Calu3 (cell line): ENCODE results near the gene KDM8. TPM values are rescaled to one million over a fixed set of nuclear protein-coding genes. Genes with fewer than 3 reads are reported as not detected.

ENCODE experiments used
- BruUV-seq: library from RNA; stranded (reverse); fragments of 400-500 nt; replicated peaks from 2 replicates; lab custom pipeline; 2021; lab: Mats Ljungman, UMichigan
- CTCF ChIA-PET: fragments of 300-600 bp; sonication (Branson Sonifier 250); formaldehyde crosslinking; loops from one replicate; lab custom pipeline; 2022; ENCODE audit warnings: antibody characterized with exemption; lab: Charles Lee
- DNase-seq: peaks from one replicate; pipeline ENCODE4 v3.0.0; 2022
- H3K27ac Mint-ChIP-seq: one replicate; pipeline ENCODE4 v1.8.0; 2022; ENCODE audit warnings: mixed read lengths; ENCODE audit not compliant: unreplicated experiment
- H3K27me3 Mint-ChIP-seq: one replicate; pipeline ENCODE4 v1.8.0; 2022; ENCODE audit warnings: mixed read lengths; ENCODE audit not compliant: unreplicated experiment
- H3K36me3 Mint-ChIP-seq: one replicate; pipeline ENCODE4 v1.8.0; 2022; ENCODE audit warnings: mild to moderate bottlenecking, moderate library complexity, mixed read lengths; ENCODE audit not compliant: insufficient read depth, unreplicated experiment
- H3K4me1 Mint-ChIP-seq: one replicate; pipeline ENCODE4 v1.8.0; 2022; ENCODE audit warnings: mild to moderate bottlenecking, low read depth, mixed read lengths; ENCODE audit not compliant: unreplicated experiment
- H3K4me3 Mint-ChIP-seq: one replicate; pipeline ENCODE4 v1.8.0; 2022; ENCODE audit warnings: mild to moderate bottlenecking, low read depth, moderate library complexity, mixed read lengths; ENCODE audit not compliant: unreplicated experiment
- H3K9me3 Mint-ChIP-seq: one replicate; pipeline ENCODE4 v1.8.0; 2022; ENCODE audit warnings: low read depth, mixed read lengths; ENCODE audit not compliant: unreplicated experiment
- intact Hi-C: fragments of 100-400 bp; cut with micrococcal nuclease; formaldehyde crosslinking; loops from one replicate; pipeline ENCODE4 v1.10.0; 2022; ENCODE audit not compliant: unreplicated experiment
- total RNA-seq: library from RNA; stranded (reverse); gene quantifications from 2 replicates; pipeline ENCODE4 v1.2.3, GENCODE V29; 2022
- TF ChIP-seq, protein P1 (sequence below): fragments of 200-600 bp; IDR thresholded peaks from one replicate; pipeline ENCODE4 v1.8.0; 2022; ENCODE audit warnings: antibody characterized with exemption; ENCODE audit not compliant: unreplicated experiment

The KDM8 gene
- total RNA-seq, 1 experiment from 2014 or later = 8.4 TPM

GRCh38 chr16:27238591-27238990, 35.3 kb downstream of the KDM8 start:
- DNase-seq = no peak
- TF ChIP-seq, protein P1, sequence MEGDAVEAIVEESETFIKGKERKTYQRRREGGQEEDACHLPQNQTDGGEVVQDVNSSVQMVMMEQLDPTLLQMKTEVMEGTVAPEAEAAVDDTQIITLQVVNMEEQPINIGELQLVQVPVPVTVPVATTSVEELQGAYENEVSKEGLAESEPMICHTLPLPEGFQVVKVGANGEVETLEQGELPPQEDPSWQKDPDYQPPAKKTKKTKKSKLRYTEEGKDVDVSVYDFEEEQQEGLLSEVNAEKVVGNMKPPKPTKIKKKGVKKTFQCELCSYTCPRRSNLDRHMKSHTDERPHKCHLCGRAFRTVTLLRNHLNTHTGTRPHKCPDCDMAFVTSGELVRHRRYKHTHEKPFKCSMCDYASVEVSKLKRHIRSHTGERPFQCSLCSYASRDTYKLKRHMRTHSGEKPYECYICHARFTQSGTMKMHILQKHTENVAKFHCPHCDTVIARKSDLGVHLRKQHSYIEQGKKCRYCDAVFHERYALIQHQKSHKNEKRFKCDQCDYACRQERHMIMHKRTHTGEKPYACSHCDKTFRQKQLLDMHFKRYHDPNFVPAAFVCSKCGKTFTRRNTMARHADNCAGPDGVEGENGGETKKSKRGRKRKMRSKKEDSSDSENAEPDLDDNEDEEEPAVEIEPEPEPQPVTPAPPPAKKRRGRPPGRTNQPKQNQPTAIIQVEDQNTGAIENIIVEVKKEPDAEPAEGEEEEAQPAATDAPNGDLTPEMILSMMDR = no peak
- BruUV-seq = no TSS peak
- intact Hi-C loops = loop anchor here (10.0 kb wide), 1 partner anchor 216 kb away; no protein-coding TSS in a partner anchor
- H3K4me1 Mint-ChIP-seq = peaks cover 33% of the 10 kb centered on the region
- H3K27ac Mint-ChIP-seq = no peak overlapping the region
- peaks cover 20% of the 10 kb centered on the region for H3K36me3 Mint-ChIP-seq
- H3K4me3 Mint-ChIP-seq = no peak overlapping the region
- H3K9me3 Mint-ChIP-seq = no peaks in the 10 kb centered on the region
- H3K27me3 Mint-ChIP-seq = no peaks in the 10 kb centered on the region
- CTCF ChIA-PET = interaction anchor here (0.6 to 0.7 kb wide), 2 partner anchors 605 to 1053 kb away, joined by 3 read pairs; no protein-coding TSS in a partner anchor

- Mint-ChIP-seq H3K27ac (no peak overlapping the region), H3K27me3 (no peaks in the 10 kb centered on the region), H3K4me1 (peaks cover 36% of the 10 kb centered on the region), H3K36me3 (peaks cover 20% of the 10 kb centered on the region), H3K9me3 (no peaks in the 10 kb centered on the region), H3K4me3 (no peak overlapping the region)
- TF ChIP-seq, protein P1 = no peak
- BruUV-seq = no TSS peak
- intact Hi-C loops = loop anchor here (10.0 kb wide), 1 partner anchor 216 kb away; no protein-coding TSS in a partner anchor
- no peak for DNase-seq
- CTCF ChIA-PET = interaction anchor here (0.6 to 0.7 kb wide), 2 partner anchors 605 to 1054 kb away, joined by 3 read pairs; no protein-coding TSS in a partner anchor
Measured at GRCh38 chr16:27239026-27239425, 35.7 kb downstream of the KDM8 start.

DNA sequence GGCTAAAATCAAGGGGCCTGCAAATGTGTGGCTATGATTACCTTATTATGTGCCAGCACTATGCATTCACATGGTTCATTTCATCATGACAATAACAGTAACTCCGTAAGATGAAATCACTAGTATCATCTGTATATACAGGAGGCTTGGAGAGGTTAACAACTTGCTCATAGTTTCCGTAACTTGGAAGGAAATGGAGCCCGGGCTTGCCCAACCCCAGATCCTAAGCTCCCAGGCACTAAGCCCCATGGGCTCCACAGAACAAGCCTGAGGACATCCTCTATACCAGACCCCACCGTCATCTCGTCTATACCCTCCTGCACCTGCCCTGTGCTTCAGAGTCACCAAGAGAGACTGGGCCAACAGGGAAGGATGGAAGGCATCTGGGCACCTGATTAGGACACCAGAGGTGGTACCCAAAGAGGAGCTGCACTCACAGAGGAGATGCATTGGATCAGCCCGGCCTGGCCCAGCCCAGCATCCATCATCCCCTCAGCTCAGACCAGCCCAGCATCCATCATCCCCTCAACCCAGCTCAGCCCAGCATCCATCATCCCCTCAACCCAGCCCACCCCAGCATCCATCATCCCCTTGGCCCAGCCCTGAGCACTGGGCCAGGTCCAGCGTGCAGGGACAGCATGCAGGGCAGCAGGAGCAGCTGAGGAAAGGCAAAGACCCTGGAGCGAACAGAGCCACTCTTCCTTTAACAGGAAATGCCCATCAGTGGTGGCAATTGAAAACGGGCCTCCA, 36.8 kb downstream of the KDM8 start:
- Mint-ChIP-seq H3K9me3 (no peaks in the 10 kb centered on the region), H3K27me3 (no peaks in the 10 kb centered on the region), H3K27ac (no peak overlapping the region), H3K36me3 (peaks cover 16% of the 10 kb centered on the region), H3K4me3 (no peak overlapping the region), H3K4me1 (peaks cover 31% of the 10 kb centered on the region)
- no peak for DNase-seq
- intact Hi-C loops = loop anchor here (10.0 kb wide), 1 partner anchor 215 kb away; no protein-coding TSS in a partner anchor
- CTCF ChIA-PET = interaction anchor here (0.6 kb wide), 1 partner anchor 9 kb away, joined by 3 read pairs; no protein-coding TSS in a partner anchor
- no TSS peak for BruUV-seq
- TF ChIP-seq, protein P1 = no peak

DNA sequence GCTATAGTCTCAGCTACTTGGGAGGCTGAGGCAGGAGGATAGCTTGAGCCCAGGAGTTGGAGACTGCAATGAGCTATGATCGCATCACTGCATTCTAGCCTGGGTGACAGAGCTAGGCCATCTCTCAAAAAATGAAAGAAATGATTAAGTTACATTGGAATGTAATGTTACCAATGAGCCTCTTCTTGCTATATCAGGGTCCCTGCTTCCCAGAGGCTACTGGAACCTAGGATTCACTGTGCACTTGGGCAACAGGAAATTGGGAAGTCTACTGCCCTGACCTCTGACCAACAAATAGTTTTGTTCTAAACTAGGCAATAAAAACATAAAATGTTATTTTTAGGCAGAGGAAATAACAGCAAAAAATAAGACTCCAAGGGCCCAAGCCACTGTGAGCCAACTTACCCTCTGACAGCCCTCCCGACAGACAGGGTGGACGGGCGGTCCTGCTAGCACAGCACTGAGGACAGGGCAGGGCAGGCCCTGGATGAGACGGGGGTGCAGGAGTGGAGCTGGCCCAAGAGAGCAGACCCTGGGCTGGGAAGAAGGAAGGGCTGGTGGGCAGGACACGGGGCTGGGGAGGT, 37.7 kb downstream of the KDM8 start:
- CTCF ChIA-PET = interaction anchor here (0.6 kb wide), 2 partner anchors 10 to 28 kb away, joined by 3 to 10 read pairs; no protein-coding TSS in a partner anchor
- TF ChIP-seq, protein P1 = no peak
- no peak for DNase-seq
- H3K36me3 Mint-ChIP-seq = peaks cover 7% of the 10 kb centered on the region
- no peaks in the 10 kb centered on the region for H3K9me3 Mint-ChIP-seq
- intact Hi-C loops = no loop called here
- H3K27me3 Mint-ChIP-seq = no peaks in the 10 kb centered on the region
- no TSS peak for BruUV-seq
- peaks cover 25% of the 10 kb centered on the region for H3K4me1 Mint-ChIP-seq
- no peak overlapping the region for H3K27ac Mint-ChIP-seq
- H3K4me3 Mint-ChIP-seq = no peak overlapping the region
